K562 (cell line): ENCODE data around the gene EXOG.

Experiments used
- ARID3B ChIP-seq: fragments of 250-450 bp; sonication (Bioruptor Pico); IDR thresholded peaks from 2 replicates; pipeline ENCODE4 v1.4.0; 2020; ENCODE audit warnings: borderline replicate concordance
- CBX2 ChIP-seq: fragments of 200-600 bp; sonication (generic); IDR thresholded peaks from one replicate; pipeline ENCODE4 v1.6.1; 2012; ENCODE audit warnings: mild to moderate bottlenecking, low read length, inconsistent platforms; ENCODE audit not compliant: insufficient read depth, poor library complexity, severe bottlenecking
- CTCF ChIP-seq, 3 experiments: IDR thresholded peaks in 2 of 3; conservative IDR thresholded peaks in 1 of 3; 2 replicates each; pipeline ENCODE4 v1.5.1; 2011 to 2012; ENCODE audit warnings: low read length in 3 of 3, mild to moderate bottlenecking in 3 of 3, control low read depth in 2 of 3, improper control_type of control experiment in 1 of 3, inconsistent platforms in 1 of 3, low read depth in 1 of 3, mixed read lengths in 1 of 3, moderate library complexity in 1 of 3; ENCODE audit not compliant: insufficient read depth in 2 of 3
- DPF2 ChIP-seq: fragments of 450-650 bp; IDR thresholded peaks from 2 replicates; pipeline ENCODE4 v1.6.1; 2016
- ETV6 ChIP-seq, 3 experiments: fragments of 150-350 bp in 1 of 3; sonication (generic) in 1 of 3; formaldehyde crosslinking in 1 of 3; IDR thresholded peaks; 2 replicates each; pipeline versions ENCODE4 v1.6.1 to v1.8.0; 2014 to 2022; ENCODE audit warnings: borderline replicate concordance in 2 of 3, low read depth in 2 of 3, antibody characterized with exemption in 1 of 3, low read length in 1 of 3, mild to moderate bottlenecking in 1 of 3, missing genetic modification reagents in 1 of 3
- MAX ChIP-seq: sonication (generic); formaldehyde crosslinking; IDR thresholded peaks from 2 replicates; pipeline ENCODE4 v1.9.0; 2022; ENCODE audit warnings: mild to moderate bottlenecking, missing genetic modification reagents
- POLR2A ChIP-seq: fragments of 450-650 bp; conservative IDR thresholded peaks from 2 replicates; pipeline ENCODE4 v1.6.1; 2016
- SIN3A ChIP-seq, 2 experiments: fragments of 150-350 bp in 1 of 2; IDR thresholded peaks; 2 replicates each; pipeline ENCODE4 v1.6.1; 2011 to 2016; ENCODE audit warnings: borderline replicate concordance in 2 of 2, low read depth in 2 of 2, low read length in 2 of 2, mild to moderate bottlenecking in 2 of 2, moderate library complexity in 2 of 2; ENCODE audit not compliant: control insufficient read depth in 1 of 2
- SMAD4 ChIP-seq: fragments of 250-450 bp; sonication (Bioruptor Pico); conservative IDR thresholded peaks from 2 replicates; pipeline ENCODE4 v1.8.0; 2021; ENCODE audit warnings: inconsistent platforms, mild to moderate bottlenecking, moderate library complexity
- SRF ChIP-seq, 2 experiments: fragments of 250-450, 450-650 bp in 1 of 2; sonication (Bioruptor Pico) in 1 of 2; sonication (generic) in 1 of 2; formaldehyde crosslinking; IDR thresholded peaks; 2 replicates each; pipeline versions ENCODE4 v1.5.0 to v1.5.1; 2020 to 2022; ENCODE audit warnings: mild to moderate bottlenecking in 1 of 2, missing genetic modification reagents in 1 of 2
- TAF1 ChIP-seq: IDR thresholded peaks from 2 replicates; pipeline ENCODE4 v1.6.1; 2011; ENCODE audit warnings: mild to moderate bottlenecking, low read length, moderate library complexity; ENCODE audit not compliant: insufficient read depth, control insufficient read depth, severe bottlenecking; ENCODE audit errors: extremely low read depth
- TARDBP ChIP-seq: fragments of 450-650 bp; IDR thresholded peaks from 2 replicates; pipeline ENCODE4 v1.6.1; 2016
- ZNF311 ChIP-seq: fragments of 250-450 bp; sonication (Bioruptor Pico); IDR thresholded peaks from 2 replicates; pipeline ENCODE4 v1.4.0; 2020; ENCODE audit warnings: mild to moderate bottlenecking, moderate library complexity

GRCh38 chr3:38480093-38480445, 16.1 kb upstream of the EXOG start:
- TF ChIP-seq SMAD4 (CRISPR knock-in tag) (no peak), CTCF (IDR thresholded peaks at IDR 0.05 in 2 of 3, conservative IDR thresholded peaks at IDR 0.05 in 1 of 3; ENCODE audit: insufficient read depth in 2 of 3, low read depth in 1 of 3, low read length in 3 of 3) (no peak), ETV6 (IDR thresholded peaks at IDR 0.05; ENCODE audit: borderline replicate concordance in 1 of 2, low read depth in 2 of 2, low read length in 1 of 2) (no peak), ETV6 (CRISPR knock-in tag; IDR thresholded peaks at IDR 0.05; ENCODE audit: borderline replicate concordance) (no peak), SRF (CRISPR knock-in tag; IDR thresholded peaks at IDR 0.05) (no peak), POLR2A (no peak), CBX2 (no peak), TAF1 (no peak), SIN3A (IDR thresholded peaks at IDR 0.05; ENCODE audit: borderline replicate concordance in 2 of 2, control insufficient read depth in 1 of 2, low read depth in 2 of 2, low read length in 2 of 2) (no peak), DPF2 (no peak), MAX (CRISPR knock-in tag) (no peak), TARDBP (no peak), ZNF311 (no peak), ARID3B (no peak)
